Measurements from ENCODE around the gene DGCR2. TPM values are rescaled to one million over a fixed set of nuclear protein-coding genes. Genes with fewer than 3 reads are reported as not detected.
"Not testable (repeated sequence)": the region's sequence is repeated elsewhere in the genome, so short reads cannot be mapped to it uniquely, and the experiment has no call there.

DGCR2 gene
- polyA plus RNA-seq, 3 donors = 13.4 to 32.6 (median 24.3) TPM

- H3K27ac ChIP-seq (ENCODE audit: low read depth, low read length) = no peak overlapping the region
- 71 to 77% (median 71%) methylated on average over 2 of the region's 2 CpGs for WGBS, 3 donors
Measured at GRCh38 chr22:19011075-19011474, 111.1 kb downstream of the DGCR2 start.

GRCh38 chr22:19005905-19006304 is 116.3 kb downstream of the DGCR2 start:
- no peak overlapping the region for H3K27ac ChIP-seq (ENCODE audit: low read depth, low read length)
- 75 to 91% (median 81%) methylated on average over 3 of the region's 3 CpGs for WGBS, 3 donors

GRCh38 chr22:19004471-19004870 is 117.7 kb downstream of the DGCR2 start:
- 70 to 84% (median 76%) methylated on average over 4 of the region's 4 CpGs for WGBS, 3 donors
- no peak overlapping the region for H3K27ac ChIP-seq (ENCODE audit: low read depth, low read length)

GRCh38 chr22:19003508-19003907 is 118.7 kb downstream of the DGCR2 start:
- H3K27ac ChIP-seq (ENCODE audit: low read depth, low read length) = no peak overlapping the region

- WGBS, 3 donors = 55 to 60% (median 59%) methylated on average over 5 of the region's 5 CpGs
- no peak overlapping the region for H3K27ac ChIP-seq (ENCODE audit: low read depth, low read length)
Measured at GRCh38 chr22:19002684-19003038, 119.6 kb downstream of the DGCR2 start.

GRCh38 chr22:19001204-19001603 is 121.0 kb downstream of the DGCR2 start:
- no peak overlapping the region for H3K27ac ChIP-seq (ENCODE audit: low read depth, low read length)
- 81 to 97% (median 82%) methylated on average over 2 of the region's 2 CpGs for WGBS, 3 donors

GRCh38 chr22:19000106-19000505 is 122.1 kb downstream of the DGCR2 start:
- WGBS, 3 donors = 88 to 94% (median 90%) methylated on average over 2 of the region's 2 CpGs
- H3K27ac ChIP-seq (ENCODE audit: low read depth, low read length) = not testable (repeated sequence)

GRCh38 chr22:18999416-18999815 is 122.8 kb downstream of the DGCR2 start:
- no peak overlapping the region for H3K27ac ChIP-seq (ENCODE audit: low read depth, low read length)
- WGBS, 3 donors = 73 to 81% (median 78%) methylated on average over 6 of the region's 6 CpGs

GRCh38 chr22:18999008-18999407 is 123.2 kb downstream of the DGCR2 start:
- 23 to 31% (median 23%) methylated on average over 12 of the region's 12 CpGs for WGBS, 3 donors
- H3K27ac ChIP-seq (ENCODE audit: low read depth, low read length) = no peak overlapping the region

GRCh38 chr22:18997925-18998315 is 124.3 kb downstream of the DGCR2 start:
- H3K27ac ChIP-seq (ENCODE audit: low read depth, low read length) = no peak overlapping the region
- 28 to 49% (median 30%) methylated on average over 22 of the region's 22 CpGs for WGBS, 3 donors

- WGBS, 3 donors = 81 to 86% (median 85%) methylated on average over 12 of the region's 12 CpGs
- H3K27ac ChIP-seq (ENCODE audit: low read depth, low read length) = no peak overlapping the region
Measured at GRCh38 chr22:18997306-18997924, 124.8 kb downstream of the DGCR2 start.

GRCh38 chr22:18996376-18996900 is 125.8 kb downstream of the DGCR2 start:
- H3K27ac ChIP-seq (ENCODE audit: low read depth, low read length) = no peak overlapping the region
- 80 to 93% (median 85%) methylated on average over 9 of the region's 9 CpGs for WGBS, 3 donors

- 83 to 93% (median 84%) methylated on average over 9 of the region's 9 CpGs for WGBS, 3 donors
- H3K27ac ChIP-seq (ENCODE audit: low read depth, low read length) = no peak overlapping the region
Measured at GRCh38 chr22:18995327-18995711, 126.9 kb downstream of the DGCR2 start.

GRCh38 chr22:18994701-18995326 is 127.4 kb downstream of the DGCR2 start:
- 30 to 52% (median 49%) methylated on average over 15 of the region's 15 CpGs for WGBS, 3 donors
- H3K27ac ChIP-seq (ENCODE audit: low read depth, low read length) = no peak overlapping the region

GRCh38 chr22:18994056-18994455 is 128.2 kb downstream of the DGCR2 start:
- 72 to 88% (median 86%) methylated on average over 17 of the region's 17 CpGs for WGBS, 3 donors

GRCh38 chr22:18992543-18993198 is 129.5 kb downstream of the DGCR2 start:
- no peak overlapping the region for H3K27ac ChIP-seq (ENCODE audit: low read depth, low read length)
- WGBS, 3 donors = 95 to 96% (median 96%) methylated on average over 10 of the region's 10 CpGs

More at GRCh38 chr22:18994056-18994455, 128.2 kb downstream of the DGCR2 start:
- H3K27ac ChIP-seq (ENCODE audit: low read depth, low read length) = no peak overlapping the region

- H3K27ac ChIP-seq (ENCODE audit: low read depth, low read length) = no peak overlapping the region
- WGBS, 3 donors = 92 to 93% (median 92%) methylated on average over 33 of the region's 33 CpGs
Measured at GRCh38 chr22:18991821-18992442, 130.3 kb downstream of the DGCR2 start.

GRCh38 chr22:18991138-18991432 is 131.1 kb downstream of the DGCR2 start:
- H3K27ac ChIP-seq (ENCODE audit: low read depth, low read length) = no peak overlapping the region
- 89 to 91% (median 90%) methylated on average over 7 of the region's 7 CpGs for WGBS, 3 donors

GRCh38 chr22:18990355-18991137 is 131.7 kb downstream of the DGCR2 start:
- no peak overlapping the region for H3K27ac ChIP-seq (ENCODE audit: low read depth, low read length)
- WGBS, 3 donors = 89 to 93% (median 93%) methylated on average over 23 of the region's 23 CpGs

Measured in adipose tissue (tissue), 3 donors.